Brain microvascular endothelial cell (primary cell): ENCODE results near the gene DKKL1.

ENCODE experiments used
- DNase-seq: peaks from one replicate; pipeline ENCODE4 v3.0.0-alpha.2; 2020
- H3K27ac ChIP-seq: fragments of 250-450 bp; sonication (Bioruptor Pico); 2 replicates; pipeline ENCODE4 v1.5.1; 2020; ENCODE audit warnings: mild to moderate bottlenecking, moderate library complexity
- H3K27me3 ChIP-seq: fragments of 250-450 bp; sonication (Bioruptor Pico); replicated peaks from 2 replicates; pipeline ENCODE4 v1.5.1; 2020; ENCODE audit warnings: mild to moderate bottlenecking
- H3K36me3 ChIP-seq: fragments of 250-450 bp; sonication (Bioruptor Pico); replicated peaks from 2 replicates; pipeline ENCODE4 v1.5.1; 2020; ENCODE audit warnings: mild to moderate bottlenecking
- H3K4me3 ChIP-seq: 2 replicates; pipeline ENCODE4 v1.5.1; 2011; ENCODE audit warnings: low read depth, mild to moderate bottlenecking, control low read depth, low read length, moderate library complexity
- in situ Hi-C: cut with HindIII; loops from 2 replicates; pipeline ENCODE4 v1.10.0; 2017; ENCODE audit warnings: low sequenced_read_pairs, low pct_ligation_motif_present
- TF ChIP-seq, protein P1 (sequence below): IDR thresholded peaks from 2 replicates; pipeline ENCODE4 v1.5.1; 2011; ENCODE audit warnings: low read depth, mild to moderate bottlenecking, moderate library complexity, low read length, control low read depth, inconsistent platforms; ENCODE audit errors: missing control alignments

Gene DKKL1

GRCh38 chr19:49337267-49338022, 26.2 kb upstream of the DKKL1 start:
- Histone ChIP-seq H3K4me3 (no peak overlapping the region), H3K27me3 (no peaks in the 10 kb centered on the region), H3K36me3 (peaks cover 15% of the 10 kb centered on the region), H3K27ac (no peak overlapping the region)
- TF ChIP-seq, protein P1, sequence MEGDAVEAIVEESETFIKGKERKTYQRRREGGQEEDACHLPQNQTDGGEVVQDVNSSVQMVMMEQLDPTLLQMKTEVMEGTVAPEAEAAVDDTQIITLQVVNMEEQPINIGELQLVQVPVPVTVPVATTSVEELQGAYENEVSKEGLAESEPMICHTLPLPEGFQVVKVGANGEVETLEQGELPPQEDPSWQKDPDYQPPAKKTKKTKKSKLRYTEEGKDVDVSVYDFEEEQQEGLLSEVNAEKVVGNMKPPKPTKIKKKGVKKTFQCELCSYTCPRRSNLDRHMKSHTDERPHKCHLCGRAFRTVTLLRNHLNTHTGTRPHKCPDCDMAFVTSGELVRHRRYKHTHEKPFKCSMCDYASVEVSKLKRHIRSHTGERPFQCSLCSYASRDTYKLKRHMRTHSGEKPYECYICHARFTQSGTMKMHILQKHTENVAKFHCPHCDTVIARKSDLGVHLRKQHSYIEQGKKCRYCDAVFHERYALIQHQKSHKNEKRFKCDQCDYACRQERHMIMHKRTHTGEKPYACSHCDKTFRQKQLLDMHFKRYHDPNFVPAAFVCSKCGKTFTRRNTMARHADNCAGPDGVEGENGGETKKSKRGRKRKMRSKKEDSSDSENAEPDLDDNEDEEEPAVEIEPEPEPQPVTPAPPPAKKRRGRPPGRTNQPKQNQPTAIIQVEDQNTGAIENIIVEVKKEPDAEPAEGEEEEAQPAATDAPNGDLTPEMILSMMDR: no peak
- no peak for DNase-seq
- in situ Hi-C loops: no loop called here

GRCh38 chr19:49338023-49338677, 25.5 kb upstream of the DKKL1 start:
- Histone ChIP-seq H3K27me3 (no peaks in the 10 kb centered on the region), H3K27ac (no peak overlapping the region), H3K4me3 (no peak overlapping the region), H3K36me3 (peaks cover 20% of the 10 kb centered on the region)
- in situ Hi-C loops: no loop called here
- DNase-seq: no peak
- TF ChIP-seq, protein P1: no peak

- peak; percentile 47 for DNase-seq
- in situ Hi-C loops: no loop called here
Measured at GRCh38 chr19:49338691-49339300, 24.9 kb upstream of the DKKL1 start.

DNA sequence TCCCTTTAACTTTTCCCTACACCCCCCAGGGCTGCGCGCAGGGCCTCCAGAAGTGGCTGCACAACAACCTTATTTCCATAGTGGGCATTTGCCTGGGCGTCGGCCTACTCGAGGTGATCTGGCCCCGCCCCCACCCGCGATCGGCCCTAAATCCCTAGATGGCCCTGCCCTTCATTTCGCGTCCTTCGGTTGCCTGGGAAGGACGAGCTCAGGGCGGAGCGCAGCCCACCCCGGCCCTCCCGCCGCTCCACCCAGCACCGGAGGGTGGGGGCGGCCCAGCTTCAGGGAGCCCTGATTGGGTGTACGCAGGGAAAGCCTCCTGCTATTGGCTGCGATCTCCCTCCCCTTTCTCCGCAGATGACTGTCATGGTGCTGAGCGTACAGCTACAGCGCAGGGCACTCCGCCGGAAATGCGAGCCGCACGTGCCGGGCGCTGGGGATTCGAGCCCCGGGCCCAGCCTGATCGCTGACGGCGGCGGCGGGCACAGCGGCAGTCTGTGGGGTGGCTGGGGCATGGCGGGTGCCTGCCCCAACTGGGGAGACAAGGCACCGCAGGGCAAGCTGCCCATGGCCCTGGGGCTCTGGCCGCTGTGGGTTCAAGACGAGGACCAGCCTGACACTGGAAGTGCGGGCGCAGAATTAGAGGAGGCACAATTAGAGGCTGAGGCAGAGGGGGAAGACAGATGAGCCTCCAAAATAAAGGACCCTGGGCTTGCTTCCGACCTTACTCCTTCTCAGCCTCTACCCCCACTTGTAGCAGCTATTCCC, 24.2 kb upstream of the DKKL1 start:
- peak overlapping the region; percentile 20 for H3K4me3 ChIP-seq
- in situ Hi-C loops: no loop called here
- TF ChIP-seq, protein P1: no peak
- H3K27ac ChIP-seq: no peak overlapping the region
- peak; percentile 78 for DNase-seq
- peaks cover 27% of the 10 kb centered on the region for H3K36me3 ChIP-seq
- H3K27me3 ChIP-seq: no peaks in the 10 kb centered on the region

More at GRCh38 chr19:49338691-49339300, 24.9 kb upstream of the DKKL1 start:
- TF ChIP-seq, protein P1: peak; percentile 6
- Histone ChIP-seq H3K4me3 (peak overlapping the region; percentile 20), H3K27me3 (no peaks in the 10 kb centered on the region), H3K36me3 (peaks cover 23% of the 10 kb centered on the region), H3K27ac (no peak overlapping the region)

GRCh38 chr19:49340069-49340864, 23.4 kb upstream of the DKKL1 start:
- Histone ChIP-seq H3K27ac (no peak overlapping the region), H3K36me3 (peaks cover 34% of the 10 kb centered on the region), H3K4me3 (no peak overlapping the region), H3K27me3 (no peaks in the 10 kb centered on the region)
- TF ChIP-seq, protein P1: no peak
- in situ Hi-C loops: no loop called here
- no peak for DNase-seq
